ENCODE results near the gene PEX6.
A peak's percentile ranks its signal among the peaks of the same experiment; 100 is the strongest.
"Not testable (repeated sequence)": the region's sequence is repeated elsewhere in the genome, so short reads cannot be mapped to it uniquely, and the experiment has no call there.

PEX6 gene

DNA sequence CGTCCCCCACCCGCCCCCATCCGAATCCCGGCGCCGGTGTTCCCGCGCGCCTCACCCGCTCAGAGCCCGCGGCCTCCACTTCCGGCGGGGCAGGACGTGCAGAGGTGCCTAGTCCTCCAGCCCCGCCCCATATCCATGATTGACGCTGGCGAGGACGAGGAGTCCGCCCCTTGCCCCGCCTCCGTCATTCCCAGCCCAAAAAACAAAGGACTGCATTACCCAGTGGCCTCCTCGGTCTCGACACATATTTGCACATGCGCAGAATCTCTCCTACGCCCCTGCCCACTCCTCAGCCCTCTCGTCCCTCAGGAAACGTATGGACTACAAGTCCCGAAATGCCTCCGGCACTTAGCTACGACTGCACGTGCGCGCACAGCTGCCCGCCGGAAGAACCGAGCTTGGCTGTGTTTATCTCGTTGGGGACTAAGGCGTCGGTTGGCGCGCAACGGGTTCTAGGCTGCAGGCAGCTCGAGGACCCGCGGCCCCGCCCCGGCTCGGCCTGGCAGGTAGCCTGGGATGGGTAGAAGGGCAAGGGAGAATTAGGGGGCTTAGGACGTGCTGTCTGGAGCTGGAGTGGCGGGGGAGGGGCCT lies 35.0 kb upstream of the PEX6 start, which contains the start of the genes KLHDC3 and MEA1:
TSS of gene KLHDC3 (plus strand) at position 407 of the 591 bp plus-strand sequence. CDS start 2,944 bp downstream, outside the sequence.
TSS of gene MEA1 (minus strand) at position 104 of the 591 bp plus-strand sequence. CDS start 133 bp downstream, outside the sequence.
- H3K36me3 ChIP-seq (ENCODE audit: control insufficient read depth, insufficient read depth, low read length) = peaks cover 21% of the 10 kb centered on the region

DNA sequence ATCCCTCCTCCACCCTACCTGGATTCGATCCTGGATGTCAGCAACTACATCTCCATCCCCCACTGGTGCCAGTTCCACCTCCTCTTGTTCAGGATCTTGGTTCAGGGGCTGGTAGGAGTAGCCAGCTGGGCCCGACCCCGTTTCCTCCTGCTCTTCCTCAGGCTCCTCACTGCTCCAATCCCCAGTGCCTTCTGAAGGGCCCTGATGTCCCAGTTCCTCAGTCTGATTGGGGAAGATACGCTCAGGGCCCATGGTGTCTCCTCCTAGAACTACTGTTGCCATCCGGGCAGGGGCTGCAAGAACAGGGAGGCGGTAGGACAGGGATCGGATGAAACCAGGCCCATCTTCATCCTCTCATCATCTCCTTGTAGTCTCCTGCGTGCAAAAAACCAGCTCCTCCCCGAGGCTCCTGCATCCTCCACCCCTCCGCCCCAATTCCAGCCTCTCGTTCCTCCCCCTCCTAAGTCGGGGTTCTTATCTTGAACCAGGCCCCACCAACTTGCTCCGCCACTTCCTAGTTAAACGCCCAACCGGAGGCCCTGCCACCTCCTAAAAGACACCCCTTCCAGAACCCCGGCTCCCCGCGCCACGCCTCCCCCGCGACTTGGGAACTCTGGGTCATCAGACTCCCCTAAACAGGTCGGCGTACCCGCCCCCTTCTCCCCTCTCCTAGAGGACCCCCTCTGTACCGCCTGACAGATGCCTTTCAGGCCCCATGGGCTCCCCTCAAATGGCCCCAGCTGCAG lies 34.3 kb upstream of the PEX6 start:
- H3K9ac ChIP-seq (ENCODE audit: low read length) = peak overlapping the region; percentile 73
- H3K27me3 ChIP-seq (ENCODE audit: control insufficient read depth, insufficient read depth, low read length) = no peaks in the 10 kb centered on the region
- peaks cover 27% of the 10 kb centered on the region for H3K36me3 ChIP-seq (ENCODE audit: control insufficient read depth, insufficient read depth, low read length)
- H3K4me3 ChIP-seq (ENCODE audit: low read length) = peak overlapping the region; percentile 3
- no peaks in the 10 kb centered on the region for H3K9me3 ChIP-seq (ENCODE audit: control insufficient read depth, low read length)
- H3K4me1 ChIP-seq (ENCODE audit: control insufficient read depth, insufficient read depth, low read length) = peaks cover 36% of the 10 kb centered on the region

More for the DNA sequence above, 35.0 kb upstream of the PEX6 start, which contains the start of the genes KLHDC3 and MEA1:
- Histone ChIP-seq H3K4me3 (ENCODE audit: low read length) (peak within 1 kb of the TSS; percentile 72), H3K9me3 (ENCODE audit: control insufficient read depth, low read length) (no peaks in the 10 kb centered on the region), H3K9ac (ENCODE audit: low read length) (peak within 1 kb of the TSS; percentile 73), H3K27me3 (ENCODE audit: control insufficient read depth, insufficient read depth, low read length) (no peaks in the 10 kb centered on the region), H3K4me1 (ENCODE audit: control insufficient read depth, insufficient read depth, low read length) (peaks cover 36% of the 10 kb centered on the region)

DNA sequence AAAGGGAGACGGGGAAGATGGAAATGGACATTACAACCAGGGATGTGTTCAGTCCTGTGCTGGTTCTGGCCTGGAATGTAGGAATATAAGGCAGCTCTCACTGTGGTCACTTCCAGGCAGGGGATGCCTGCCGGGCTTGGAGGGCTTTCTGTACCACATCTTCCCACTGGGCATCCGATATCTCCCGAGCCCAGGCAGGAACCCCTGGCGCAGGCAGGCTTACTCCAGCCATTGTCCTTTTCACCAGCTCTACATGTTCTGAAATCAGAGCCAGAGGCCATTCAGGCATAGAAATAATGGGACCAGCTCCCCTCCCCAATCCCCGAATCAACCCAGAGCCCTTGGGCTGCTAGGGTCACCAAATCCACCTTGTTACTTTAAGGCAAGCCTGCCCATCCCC lies 33.4 kb upstream of the PEX6 start:
- Histone ChIP-seq H3K36me3 (ENCODE audit: control insufficient read depth, insufficient read depth, low read length) (peaks cover 28% of the 10 kb centered on the region), H3K4me3 (ENCODE audit: low read length) (no peak overlapping the region), H3K4me1 (ENCODE audit: control insufficient read depth, insufficient read depth, low read length) (peaks cover 36% of the 10 kb centered on the region)

DNA sequence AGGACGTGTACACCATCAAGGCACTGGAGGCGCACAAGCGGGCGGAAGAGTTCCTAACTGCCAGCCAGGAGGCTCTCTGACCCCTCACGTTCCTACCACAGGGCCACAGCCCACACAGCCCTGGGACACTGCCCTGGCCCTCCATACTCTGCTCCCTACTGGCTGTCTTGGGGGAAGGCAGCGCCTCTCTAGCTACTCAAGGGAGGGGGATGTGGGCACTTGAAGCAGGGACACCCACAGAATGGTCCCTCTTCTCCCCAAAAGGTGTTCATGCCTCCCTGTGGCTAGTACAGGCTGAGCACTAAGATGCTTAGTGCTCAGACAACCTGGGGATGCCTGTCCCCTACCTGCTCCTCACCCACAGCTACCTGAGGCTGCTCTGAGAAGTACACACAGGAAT lies 32.2 kb upstream of the PEX6 start:
- peaks cover 28% of the 10 kb centered on the region for H3K36me3 ChIP-seq (ENCODE audit: control insufficient read depth, insufficient read depth, low read length)
- no peak overlapping the region for H3K4me3 ChIP-seq (ENCODE audit: low read length)
- H3K9me3 ChIP-seq (ENCODE audit: control insufficient read depth, low read length) = no peaks in the 10 kb centered on the region
- no peak overlapping the region for H3K9ac ChIP-seq (ENCODE audit: low read length)
- H3K27me3 ChIP-seq (ENCODE audit: control insufficient read depth, insufficient read depth, low read length) = no peaks in the 10 kb centered on the region
- H3K4me1 ChIP-seq (ENCODE audit: control insufficient read depth, insufficient read depth, low read length) = peaks cover 27% of the 10 kb centered on the region

More for the DNA sequence above, 33.4 kb upstream of the PEX6 start:
- Histone ChIP-seq H3K9ac (ENCODE audit: low read length) (no peak overlapping the region), H3K27me3 (ENCODE audit: control insufficient read depth, insufficient read depth, low read length) (no peaks in the 10 kb centered on the region), H3K9me3 (ENCODE audit: control insufficient read depth, low read length) (no peaks in the 10 kb centered on the region)

DNA sequence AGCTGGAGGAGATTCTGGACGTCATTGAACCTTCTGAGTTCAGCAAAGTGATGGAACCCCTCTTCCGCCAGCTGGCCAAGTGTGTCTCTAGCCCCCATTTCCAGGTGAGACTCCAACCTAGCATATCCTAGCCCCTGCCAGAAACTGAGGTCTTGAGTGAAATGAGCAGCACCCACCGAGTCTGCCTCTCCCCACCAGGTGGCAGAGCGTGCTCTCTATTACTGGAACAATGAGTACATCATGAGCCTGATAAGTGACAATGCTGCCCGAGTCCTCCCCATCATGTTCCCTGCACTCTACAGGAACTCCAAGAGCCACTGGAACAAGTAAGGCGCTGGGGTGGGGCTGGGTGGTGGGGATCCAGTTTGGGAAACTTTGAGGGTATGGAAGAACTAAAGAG lies 30.1 kb upstream of the PEX6 start:
- Histone ChIP-seq H3K4me1 (ENCODE audit: control insufficient read depth, insufficient read depth, low read length) (peaks cover 15% of the 10 kb centered on the region), H3K36me3 (ENCODE audit: control insufficient read depth, insufficient read depth, low read length) (peaks cover 28% of the 10 kb centered on the region), H3K9ac (ENCODE audit: low read length) (no peak overlapping the region), H3K27me3 (ENCODE audit: control insufficient read depth, insufficient read depth, low read length) (no peaks in the 10 kb centered on the region), H3K4me3 (ENCODE audit: low read length) (no peak overlapping the region), H3K9me3 (ENCODE audit: control insufficient read depth, low read length) (no peaks in the 10 kb centered on the region)

DNA sequence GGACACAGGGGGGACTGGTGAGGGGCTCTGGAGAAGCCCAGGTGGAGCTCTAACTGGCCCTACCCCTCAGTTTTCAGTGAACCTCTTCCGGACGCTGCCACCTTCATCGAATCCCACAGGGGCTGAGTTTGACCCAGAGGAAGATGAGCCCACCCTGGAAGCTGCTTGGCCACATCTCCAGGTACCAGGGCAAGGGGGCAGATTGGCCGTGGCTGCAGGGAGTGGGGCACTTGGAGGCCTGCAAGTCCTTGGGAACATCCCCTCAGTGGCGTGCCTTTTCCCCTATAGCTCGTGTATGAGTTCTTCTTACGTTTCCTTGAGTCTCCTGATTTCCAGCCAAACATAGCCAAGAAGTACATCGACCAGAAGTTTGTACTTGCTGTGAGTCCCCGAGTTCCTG lies 28.1 kb upstream of the PEX6 start:
- peaks cover 26% of the 10 kb centered on the region for H3K36me3 ChIP-seq (ENCODE audit: control insufficient read depth, insufficient read depth, low read length)
- H3K9me3 ChIP-seq (ENCODE audit: control insufficient read depth, low read length) = no peaks in the 10 kb centered on the region
- no peaks in the 10 kb centered on the region for H3K27me3 ChIP-seq (ENCODE audit: control insufficient read depth, insufficient read depth, low read length)
- H3K9ac ChIP-seq (ENCODE audit: low read length) = no peak overlapping the region
- no peak overlapping the region for H3K4me3 ChIP-seq (ENCODE audit: low read length)
- peaks cover 2% of the 10 kb centered on the region for H3K4me1 ChIP-seq (ENCODE audit: control insufficient read depth, insufficient read depth, low read length)

DNA sequence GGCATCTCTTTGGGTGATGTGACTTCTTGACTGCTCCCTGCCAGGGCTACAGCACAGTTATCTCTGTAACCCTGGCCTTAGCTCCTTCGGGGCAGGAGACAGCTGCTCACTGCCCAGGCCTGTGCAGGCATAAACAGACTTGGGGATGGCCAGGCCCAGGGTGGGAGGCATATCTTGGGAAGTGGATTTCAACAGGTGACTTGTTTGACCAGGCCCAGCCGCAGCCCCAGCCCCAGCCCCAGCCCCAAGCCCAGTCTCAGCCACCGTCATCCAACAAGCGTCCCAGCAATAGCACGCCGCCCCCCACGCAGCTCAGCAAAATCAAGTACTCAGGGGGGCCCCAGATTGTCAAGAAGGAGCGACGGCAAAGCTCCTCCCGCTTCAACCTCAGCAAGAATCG lies 27.3 kb upstream of the PEX6 start:
- Histone ChIP-seq H3K4me3 (ENCODE audit: low read length) (no peak overlapping the region), H3K9me3 (ENCODE audit: control insufficient read depth, low read length) (no peaks in the 10 kb centered on the region), H3K9ac (ENCODE audit: low read length) (no peak overlapping the region), H3K27me3 (ENCODE audit: control insufficient read depth, insufficient read depth, low read length) (no peaks in the 10 kb centered on the region), H3K36me3 (ENCODE audit: control insufficient read depth, insufficient read depth, low read length) (peaks cover 17% of the 10 kb centered on the region), H3K4me1 (ENCODE audit: control insufficient read depth, insufficient read depth, low read length) (no peaks in the 10 kb centered on the region)

DNA sequence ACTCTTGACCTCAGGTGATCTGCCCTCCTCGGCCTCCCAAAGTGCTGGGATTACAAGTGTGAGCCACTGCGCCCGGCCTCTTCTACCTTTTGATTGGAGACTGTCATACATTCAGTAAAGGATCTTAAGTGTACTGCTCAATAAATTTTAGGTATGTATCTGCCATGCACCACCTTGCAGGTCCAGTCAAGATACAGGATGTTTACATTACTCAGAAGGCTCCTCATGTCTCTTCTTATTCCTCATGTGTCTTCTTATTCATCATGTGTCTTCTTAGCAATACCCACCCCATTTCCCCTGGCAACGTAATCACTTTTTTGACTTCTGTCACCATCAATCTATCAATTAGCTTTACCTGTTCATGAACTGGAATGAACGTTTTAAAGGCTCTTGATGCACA lies 26.9 kb upstream of the PEX6 start:
- Histone ChIP-seq H3K9ac (ENCODE audit: low read length) (no peak overlapping the region), H3K4me1 (ENCODE audit: control insufficient read depth, insufficient read depth, low read length) (no peaks in the 10 kb centered on the region), H3K4me3 (ENCODE audit: low read length) (no peak overlapping the region), H3K36me3 (ENCODE audit: control insufficient read depth, insufficient read depth, low read length) (peaks cover 13% of the 10 kb centered on the region), H3K27me3 (ENCODE audit: control insufficient read depth, insufficient read depth, low read length) (no peaks in the 10 kb centered on the region), H3K9me3 (ENCODE audit: control insufficient read depth, low read length) (no peaks in the 10 kb centered on the region)

DNA sequence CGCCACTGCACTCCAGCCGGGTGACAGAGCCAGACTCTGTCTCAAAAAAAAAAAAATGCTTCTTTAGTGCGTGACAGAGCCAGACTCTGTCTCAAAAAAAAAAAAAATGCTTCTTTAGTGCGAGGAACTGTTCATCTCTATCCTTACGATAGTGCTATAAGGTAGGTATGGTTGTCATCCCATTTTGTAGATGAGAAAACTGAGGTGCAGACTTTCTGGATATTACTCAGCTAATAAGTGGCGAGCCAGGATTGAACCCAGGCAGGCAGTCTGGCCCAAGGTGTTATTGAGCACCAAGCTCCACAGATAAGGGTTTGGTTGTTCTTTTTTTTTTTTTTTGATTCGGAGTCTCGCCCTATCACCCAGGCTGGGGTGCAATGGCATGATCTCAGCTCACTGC lies 22.9 kb upstream of the PEX6 start:
- no peaks in the 10 kb centered on the region for H3K9me3 ChIP-seq (ENCODE audit: control insufficient read depth, low read length)
- H3K36me3 ChIP-seq (ENCODE audit: control insufficient read depth, insufficient read depth, low read length) = no peaks in the 10 kb centered on the region
- no peaks in the 10 kb centered on the region for H3K4me1 ChIP-seq (ENCODE audit: control insufficient read depth, insufficient read depth, low read length)
- no peak overlapping the region for H3K4me3 ChIP-seq (ENCODE audit: low read length)
- no peaks in the 10 kb centered on the region for H3K27me3 ChIP-seq (ENCODE audit: control insufficient read depth, insufficient read depth, low read length)
- H3K9ac ChIP-seq (ENCODE audit: low read length) = no peak overlapping the region

DNA sequence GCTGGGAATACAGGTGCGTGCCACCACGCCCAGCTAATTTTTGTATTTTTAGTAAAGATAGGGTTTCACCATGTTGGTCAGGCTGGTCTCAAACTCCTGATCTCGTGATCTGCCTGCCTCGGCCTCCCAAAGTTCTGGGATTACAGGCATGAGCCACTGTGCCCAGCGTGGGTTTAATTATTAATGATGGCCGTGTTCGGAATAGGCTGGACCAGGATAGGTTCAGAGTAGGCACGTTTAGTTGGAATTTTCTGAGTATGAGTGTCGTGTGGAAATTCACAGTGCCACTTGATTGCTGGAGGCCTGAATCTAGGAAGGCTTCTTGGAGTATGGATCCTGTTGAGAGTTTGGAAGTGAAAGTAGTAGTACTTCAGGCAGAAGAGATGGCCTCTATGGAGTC lies 19.2 kb upstream of the PEX6 start:
- not testable (repeated sequence) for H3K4me1 ChIP-seq (ENCODE audit: control insufficient read depth, insufficient read depth, low read length); H3K9ac ChIP-seq (ENCODE audit: low read length); H3K27me3 ChIP-seq (ENCODE audit: control insufficient read depth, insufficient read depth, low read length); H3K36me3 ChIP-seq (ENCODE audit: control insufficient read depth, insufficient read depth, low read length); H3K4me3 ChIP-seq (ENCODE audit: low read length); H3K9me3 ChIP-seq (ENCODE audit: control insufficient read depth, low read length)

DNA sequence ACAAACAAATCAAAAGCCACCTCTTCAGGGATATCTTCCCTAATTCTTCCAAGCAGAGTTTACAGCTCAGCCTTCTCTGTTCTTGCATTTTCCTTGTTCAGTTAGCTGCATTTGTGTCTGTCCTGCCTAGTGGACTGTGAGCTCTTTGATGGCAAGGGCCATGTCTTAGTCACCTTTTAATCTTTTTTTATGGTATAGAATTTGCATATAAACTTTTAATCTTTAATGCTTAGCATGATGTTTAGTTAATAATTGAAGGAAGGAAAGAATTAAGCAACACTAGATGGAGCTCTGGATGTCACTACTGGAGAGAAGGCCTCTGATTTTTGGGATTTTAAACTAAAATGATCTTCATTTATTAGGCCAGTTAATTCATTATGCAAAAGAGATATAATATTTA lies 17.5 kb upstream of the PEX6 start:
- H3K27me3 ChIP-seq (ENCODE audit: control insufficient read depth, insufficient read depth, low read length) = no peaks in the 10 kb centered on the region
- H3K36me3 ChIP-seq (ENCODE audit: control insufficient read depth, insufficient read depth, low read length) = no peaks in the 10 kb centered on the region
- no peaks in the 10 kb centered on the region for H3K9me3 ChIP-seq (ENCODE audit: control insufficient read depth, low read length)
- no peak overlapping the region for H3K4me3 ChIP-seq (ENCODE audit: low read length)
- no peak overlapping the region for H3K9ac ChIP-seq (ENCODE audit: low read length)
- no peaks in the 10 kb centered on the region for H3K4me1 ChIP-seq (ENCODE audit: control insufficient read depth, insufficient read depth, low read length)

DNA sequence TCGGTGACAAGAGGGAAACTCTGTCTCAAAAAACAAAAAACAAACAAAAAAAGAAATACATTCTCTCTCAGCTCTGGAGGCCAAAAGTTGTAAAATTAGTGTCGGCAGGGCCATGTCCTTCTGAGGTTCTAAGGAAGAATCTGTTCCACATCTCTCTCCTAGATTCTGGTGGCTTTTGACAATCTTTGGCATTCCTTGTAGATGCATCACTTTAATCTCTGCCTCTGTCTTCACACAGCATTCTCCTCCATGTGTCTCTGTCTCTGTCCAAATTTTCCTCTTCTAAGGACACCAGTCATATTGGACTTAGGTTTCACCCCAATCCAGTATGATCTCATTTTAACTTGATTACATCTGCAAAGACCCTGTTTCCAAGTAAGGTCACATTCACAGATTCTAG lies 14.5 kb upstream of the PEX6 start:
- Histone ChIP-seq H3K27me3 (ENCODE audit: control insufficient read depth, insufficient read depth, low read length) (no peaks in the 10 kb centered on the region), H3K9ac (ENCODE audit: low read length) (no peak overlapping the region), H3K36me3 (ENCODE audit: control insufficient read depth, insufficient read depth, low read length) (peaks cover 4% of the 10 kb centered on the region), H3K4me3 (ENCODE audit: low read length) (no peak overlapping the region), H3K9me3 (ENCODE audit: control insufficient read depth, low read length) (no peaks in the 10 kb centered on the region), H3K4me1 (ENCODE audit: control insufficient read depth, insufficient read depth, low read length) (no peaks in the 10 kb centered on the region)

All from mucosa of stomach (tissue), 1 donor.